ENCODE data around the gene RNU6-9. TPM values are rescaled to one million over a fixed set of nuclear protein-coding genes. Genes with fewer than 3 reads are reported as not detected.

RNU6-9 gene
- total RNA-seq, 4 donors from 2014 or later: not detected

DNA sequence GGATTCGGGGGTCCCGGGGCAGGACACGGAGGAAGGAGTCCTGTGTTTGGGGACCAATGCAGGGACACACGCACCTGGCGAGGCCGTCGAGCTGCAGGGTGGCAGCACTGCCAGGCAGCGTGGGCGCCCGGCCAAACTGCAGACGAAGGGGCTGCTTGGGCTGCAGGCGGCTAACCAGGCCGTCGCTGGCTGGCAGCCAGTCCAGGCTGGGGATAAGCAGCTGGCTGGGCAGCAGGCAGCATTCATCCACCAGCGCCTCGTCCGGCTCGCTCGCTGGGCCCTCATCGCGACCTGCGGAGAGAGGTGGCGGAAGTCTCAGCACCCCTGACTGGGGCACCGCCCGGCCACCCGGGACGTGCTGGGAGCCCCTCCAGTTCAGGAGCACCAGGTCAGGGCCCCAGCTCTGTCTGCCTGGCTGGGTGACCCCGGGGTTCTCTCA lies 22.3 kb upstream of the RNU6-9 start:
- TF ChIP-seq, protein P1, sequence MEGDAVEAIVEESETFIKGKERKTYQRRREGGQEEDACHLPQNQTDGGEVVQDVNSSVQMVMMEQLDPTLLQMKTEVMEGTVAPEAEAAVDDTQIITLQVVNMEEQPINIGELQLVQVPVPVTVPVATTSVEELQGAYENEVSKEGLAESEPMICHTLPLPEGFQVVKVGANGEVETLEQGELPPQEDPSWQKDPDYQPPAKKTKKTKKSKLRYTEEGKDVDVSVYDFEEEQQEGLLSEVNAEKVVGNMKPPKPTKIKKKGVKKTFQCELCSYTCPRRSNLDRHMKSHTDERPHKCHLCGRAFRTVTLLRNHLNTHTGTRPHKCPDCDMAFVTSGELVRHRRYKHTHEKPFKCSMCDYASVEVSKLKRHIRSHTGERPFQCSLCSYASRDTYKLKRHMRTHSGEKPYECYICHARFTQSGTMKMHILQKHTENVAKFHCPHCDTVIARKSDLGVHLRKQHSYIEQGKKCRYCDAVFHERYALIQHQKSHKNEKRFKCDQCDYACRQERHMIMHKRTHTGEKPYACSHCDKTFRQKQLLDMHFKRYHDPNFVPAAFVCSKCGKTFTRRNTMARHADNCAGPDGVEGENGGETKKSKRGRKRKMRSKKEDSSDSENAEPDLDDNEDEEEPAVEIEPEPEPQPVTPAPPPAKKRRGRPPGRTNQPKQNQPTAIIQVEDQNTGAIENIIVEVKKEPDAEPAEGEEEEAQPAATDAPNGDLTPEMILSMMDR (IDR thresholded peaks at IDR 0.05): no peak
- no peak for TF ChIP-seq POLR2A (IDR thresholded peaks at IDR 0.05)
- DNase-seq (ENCODE audit: low spot score in 2 of 2): no peak
- H3K4me3 ChIP-seq (ENCODE audit: low read depth, poor library complexity, severe bottlenecking): no peak overlapping the region
- WGBS, 2 donors: 79 to 89% methylated on average over 12 to 18 of the region's 28 CpGs
- intact Hi-C loops (cut with DNase I; ENCODE audit: low total_unique reads): no loop called here

DNA sequence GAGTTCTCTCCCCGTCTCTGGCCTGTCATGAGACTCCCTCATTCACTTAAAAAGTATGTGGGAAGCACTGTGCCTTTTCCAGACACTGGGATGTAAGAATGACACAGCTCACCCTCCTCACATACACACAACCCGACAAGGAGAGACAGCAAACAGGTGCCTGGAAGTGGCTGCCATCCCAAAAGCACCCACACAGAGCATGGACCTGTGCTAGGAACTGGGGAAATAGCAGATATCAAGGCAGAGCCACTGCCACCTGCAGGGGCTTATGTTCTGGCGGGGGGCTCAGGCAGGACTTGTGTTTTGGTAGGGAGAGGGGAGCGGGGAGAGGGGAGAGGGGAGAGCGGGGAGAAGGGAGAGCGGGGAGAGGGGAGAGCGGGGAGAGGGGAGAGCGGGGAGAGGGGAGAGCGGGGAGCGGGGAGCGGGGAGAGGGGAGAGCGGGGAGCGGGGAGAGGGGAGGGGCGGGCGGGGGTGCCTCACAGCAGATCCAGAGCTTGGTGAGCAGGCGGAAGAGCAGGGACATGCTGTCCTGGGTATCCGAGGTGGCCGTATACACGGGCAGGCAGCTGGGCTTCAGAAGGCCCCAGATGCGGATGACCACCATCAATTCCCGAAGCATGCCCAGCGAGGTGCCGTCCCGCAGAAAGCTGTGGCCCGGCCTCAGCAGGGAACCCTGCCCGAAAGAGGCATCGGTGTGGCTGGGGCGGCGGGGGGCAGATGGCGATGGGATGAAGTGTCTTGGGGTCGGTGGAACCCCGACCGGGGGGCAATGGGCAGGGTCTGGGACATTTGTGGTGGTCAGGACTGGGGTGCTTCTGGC lies 21.6 kb upstream of the RNU6-9 start:
- H3K4me3 ChIP-seq (ENCODE audit: low read depth, poor library complexity, severe bottlenecking): no peak overlapping the region

DNA sequence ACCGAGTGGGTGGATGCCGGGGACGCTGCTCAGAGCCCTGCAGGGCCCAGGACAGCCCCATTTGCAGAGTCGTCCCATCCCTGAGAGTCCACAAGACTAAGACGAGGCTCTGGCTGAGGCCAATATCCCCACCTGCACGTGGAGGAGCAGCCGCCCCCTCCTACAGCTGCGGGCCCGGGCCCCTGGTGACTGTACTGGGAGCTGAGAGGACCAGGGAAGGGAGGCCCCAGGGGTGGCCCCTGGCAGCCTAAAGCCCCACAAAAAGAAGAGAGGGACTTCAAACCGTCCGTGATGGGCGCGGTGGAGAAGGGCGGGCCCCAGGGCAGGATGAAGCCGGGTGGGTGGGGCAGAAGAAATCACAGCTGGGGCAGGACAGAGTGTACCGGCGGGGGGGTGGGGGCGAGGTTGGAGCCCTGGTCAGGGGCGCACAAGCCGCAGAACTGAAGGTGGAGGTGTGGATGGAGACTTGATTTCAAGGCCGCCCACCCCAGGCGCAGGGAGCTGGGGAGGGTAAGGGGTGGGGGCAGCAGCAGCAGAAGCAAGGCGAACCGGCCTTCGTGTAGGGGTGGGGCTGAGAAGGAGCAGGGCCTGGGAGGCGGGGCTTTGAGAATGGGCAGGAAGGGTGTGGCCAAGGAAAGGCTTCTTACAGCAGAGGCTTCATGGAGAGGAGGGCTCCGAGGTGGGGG lies 20.9 kb upstream of the RNU6-9 start:
- TF ChIP-seq, protein P1 (IDR thresholded peaks at IDR 0.05): no peak
- no peak overlapping the region for H3K4me3 ChIP-seq (ENCODE audit: low read depth, poor library complexity, severe bottlenecking)
- peak; percentile 71 to 93 for DNase-seq (ENCODE audit: low spot score in 2 of 2)
- 51 to 59% methylated on average over 23 to 26 of the region's 27 CpGs for WGBS, 2 donors
- intact Hi-C loops (cut with DNase I; ENCODE audit: low total_unique reads): no loop called here

More for the DNA sequence above, 21.6 kb upstream of the RNU6-9 start:
- WGBS, 2 donors: 85 to 90% methylated on average over 22 to 23 of the region's 33 CpGs
- TF ChIP-seq POLR2A (IDR thresholded peaks at IDR 0.05): no peak
- TF ChIP-seq, protein P1 (IDR thresholded peaks at IDR 0.05): no peak
- intact Hi-C loops (cut with DNase I; ENCODE audit: low total_unique reads): no loop called here
- DNase-seq (ENCODE audit: low spot score in 2 of 2): no peak

DNA sequence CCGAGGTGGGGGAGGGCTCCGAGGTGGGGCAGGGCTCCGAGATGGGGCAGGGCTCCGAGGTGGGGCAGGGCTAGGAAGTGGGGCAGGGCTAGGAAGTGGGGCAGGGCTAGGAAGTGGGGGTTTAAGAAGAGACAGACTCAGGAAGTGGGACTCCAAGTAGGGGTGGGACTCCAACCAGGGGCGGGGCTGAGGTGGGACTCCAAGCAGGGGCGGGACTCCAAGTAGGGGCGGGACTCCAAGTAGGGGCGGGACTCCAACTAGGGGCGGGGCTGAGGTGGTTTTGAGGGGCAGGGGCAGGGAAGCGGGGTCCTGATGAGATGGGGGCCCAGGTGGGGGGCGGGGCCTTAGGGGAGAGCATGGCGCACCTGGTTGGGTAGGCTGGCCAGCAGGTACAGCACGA lies 20.2 kb upstream of the RNU6-9 start:
- intact Hi-C loops (cut with DNase I; ENCODE audit: low total_unique reads): no loop called here
- 69 to 75% methylated on average over 9 to 13 of the region's 13 CpGs for WGBS, 2 donors
- no peak overlapping the region for H3K4me3 ChIP-seq (ENCODE audit: low read depth, poor library complexity, severe bottlenecking)
- TF ChIP-seq, protein P1 (IDR thresholded peaks at IDR 0.05): no peak
- TF ChIP-seq POLR2A (IDR thresholded peaks at IDR 0.05): no peak
- no peak for DNase-seq (ENCODE audit: low spot score in 2 of 2)

DNA sequence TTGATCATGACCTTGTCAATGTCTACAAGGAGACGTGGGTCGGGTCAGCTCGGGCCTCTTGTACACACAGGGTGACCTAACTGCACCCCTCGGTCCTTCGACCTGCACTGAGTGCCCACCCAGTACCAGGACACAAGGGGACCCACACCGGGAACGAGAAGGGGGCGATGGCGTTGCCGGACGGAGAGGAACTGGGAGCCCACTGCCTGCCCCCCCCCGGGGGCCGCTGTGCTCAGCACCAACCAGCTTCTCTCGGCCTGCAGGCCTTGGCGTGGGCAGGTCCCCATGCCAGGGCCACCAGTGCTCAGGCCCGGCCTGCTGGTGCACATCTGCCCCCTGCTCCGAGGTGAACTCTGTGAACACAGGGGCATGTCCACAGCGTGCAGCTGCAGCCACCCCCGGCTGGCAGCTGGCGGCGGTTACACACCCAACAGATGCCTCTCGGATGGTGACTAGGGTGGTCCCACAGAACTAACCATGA lies 19.7 kb upstream of the RNU6-9 start:
- H3K4me3 ChIP-seq (ENCODE audit: low read depth, poor library complexity, severe bottlenecking): no peak overlapping the region
- no peak for TF ChIP-seq POLR2A (IDR thresholded peaks at IDR 0.05)
- TF ChIP-seq, protein P1 (IDR thresholded peaks at IDR 0.05): no peak
- WGBS, 2 donors: 92 to 97% methylated on average over 17 to 20 of the region's 22 CpGs
- no peak for DNase-seq (ENCODE audit: low spot score in 2 of 2)
- intact Hi-C loops (cut with DNase I; ENCODE audit: low total_unique reads): no loop called here
